Astrocyte (in vitro differentiated cells and primary cell): Measurements from ENCODE around the gene AAGAB. TPM values are rescaled to one million over a fixed set of nuclear protein-coding genes. Genes with fewer than 3 reads are reported as not detected.

ENCODE experiments used
- DNase-seq: peaks from one replicate; pipeline ENCODE4 v3.0.0-alpha.2; 2010; ENCODE audit warnings: low read depth
- FAIRE-seq: peaks from 2 replicates; lab custom pipeline; 2011; peaks lifted over from hg19 to GRCh38; lab: Jason Lieb, UNC
- H2AFZ ChIP-seq: 2 replicates; pipeline ENCODE4 v1.6.0; 2012; ENCODE audit warnings: low read depth, low read length, inconsistent platforms
- H3K27ac ChIP-seq: 2 replicates; pipeline ENCODE4 v1.5.1; 2011; ENCODE audit warnings: low read depth, low read length, inconsistent platforms
- H3K27me3 ChIP-seq: 2 replicates; pipeline ENCODE4 v1.6.0; 2011; ENCODE audit warnings: low read length, inconsistent platforms; ENCODE audit not compliant: insufficient read depth
- H3K36me3 ChIP-seq: 2 replicates; pipeline ENCODE4 v1.5.1; 2011; ENCODE audit warnings: low read length, inconsistent platforms; ENCODE audit not compliant: insufficient read depth
- H3K4me1 ChIP-seq: 2 replicates; pipeline ENCODE4 v1.5.1; 2011; ENCODE audit warnings: low read length, inconsistent platforms; ENCODE audit not compliant: insufficient read depth
- H3K4me2 ChIP-seq: 2 replicates; pipeline ENCODE4 v1.6.0; 2012; ENCODE audit warnings: low read length, inconsistent platforms
- H3K4me3 ChIP-seq: 2 replicates; pipeline ENCODE4 v1.5.1; 2011; ENCODE audit warnings: low read depth, mild to moderate bottlenecking, low read length, inconsistent platforms; ENCODE audit not compliant: insufficient read depth
- H3K79me2 ChIP-seq: 2 replicates; pipeline ENCODE4 v1.6.0; 2012; ENCODE audit warnings: mild to moderate bottlenecking, low read length, inconsistent platforms; ENCODE audit not compliant: insufficient read depth
- H3K9ac ChIP-seq: 2 replicates; pipeline ENCODE4 v1.6.0; 2012; ENCODE audit warnings: mild to moderate bottlenecking, low read length, inconsistent platforms
- H3K9me3 ChIP-seq: 2 replicates; pipeline ENCODE4 v1.5.1; 2012; ENCODE audit warnings: low read depth, mild to moderate bottlenecking, low read length, inconsistent platforms; ENCODE audit not compliant: insufficient read depth
- H4K20me1 ChIP-seq: 2 replicates; pipeline ENCODE4 v1.6.0; 2012; ENCODE audit warnings: low read length, inconsistent platforms; ENCODE audit not compliant: insufficient read depth
- H3K27ac Mint-ChIP-seq: one replicate; pipeline ENCODE4 v1.8.0; 2021; ENCODE audit warnings: mild to moderate bottlenecking, mixed read lengths; ENCODE audit not compliant: unreplicated experiment
- H3K27me3 Mint-ChIP-seq: one replicate; pipeline ENCODE4 v1.8.0; 2021; ENCODE audit warnings: low read depth, mixed read lengths; ENCODE audit not compliant: unreplicated experiment
- H3K36me3 Mint-ChIP-seq: one replicate; pipeline ENCODE4 v1.8.0; 2021; ENCODE audit warnings: low read depth, mixed read lengths; ENCODE audit not compliant: unreplicated experiment
- H3K4me1 Mint-ChIP-seq: one replicate; pipeline ENCODE4 v1.8.0; 2021; ENCODE audit warnings: low read depth, mixed read lengths; ENCODE audit not compliant: unreplicated experiment
- H3K4me3 Mint-ChIP-seq: one replicate; pipeline ENCODE4 v1.8.0; 2021; ENCODE audit warnings: mild to moderate bottlenecking, moderate library complexity, mixed read lengths; ENCODE audit not compliant: unreplicated experiment
- H3K9me3 Mint-ChIP-seq: one replicate; pipeline ENCODE4 v1.8.0; 2021; ENCODE audit warnings: mild to moderate bottlenecking, mixed read lengths; ENCODE audit not compliant: unreplicated experiment
- EZH2 ChIP-seq: IDR thresholded peaks from 2 replicates; pipeline ENCODE4 v1.6.1; 2012; ENCODE audit warnings: mild to moderate bottlenecking, low read length, inconsistent platforms; ENCODE audit not compliant: insufficient read depth
- total RNA-seq: library from RNA; stranded (reverse); gene quantifications from 2 replicates; pipeline ENCODE4 v1.2.1, GENCODE V29; 2021
- TF ChIP-seq, protein P1 (sequence below): IDR thresholded peaks from 2 replicates; pipeline ENCODE4 v1.5.1; 2011; ENCODE audit warnings: low read depth, mild to moderate bottlenecking, inconsistent platforms, low read length, moderate library complexity; ENCODE audit not compliant: insufficient read depth

Gene AAGAB
- total RNA-seq, 1 donor from 2014 or later, result 52.2 TPM

- H3K4me1 Mint-ChIP-seq, result peaks cover 3% of the 10 kb centered on the region
- Histone ChIP-seq H3K27me3 (no peaks in the 10 kb centered on the region), H2AFZ (no peak overlapping the region), H3K36me3 (no peaks in the 10 kb centered on the region), H3K79me2 (no peaks in the 10 kb centered on the region), H3K4me1 (no peaks in the 10 kb centered on the region), H4K20me1 (no peaks in the 10 kb centered on the region), H3K4me2 (no peak overlapping the region), H3K27ac (no peak overlapping the region), H3K9ac (no peak overlapping the region), H3K4me3 (no peak overlapping the region), H3K9me3 (no peaks in the 10 kb centered on the region)
- H3K36me3 Mint-ChIP-seq, result peaks cover 3% of the 10 kb centered on the region
- FAIRE-seq, result no peak
- H3K9me3 Mint-ChIP-seq, result peaks cover 3% of the 10 kb centered on the region
- TF ChIP-seq, protein P1, sequence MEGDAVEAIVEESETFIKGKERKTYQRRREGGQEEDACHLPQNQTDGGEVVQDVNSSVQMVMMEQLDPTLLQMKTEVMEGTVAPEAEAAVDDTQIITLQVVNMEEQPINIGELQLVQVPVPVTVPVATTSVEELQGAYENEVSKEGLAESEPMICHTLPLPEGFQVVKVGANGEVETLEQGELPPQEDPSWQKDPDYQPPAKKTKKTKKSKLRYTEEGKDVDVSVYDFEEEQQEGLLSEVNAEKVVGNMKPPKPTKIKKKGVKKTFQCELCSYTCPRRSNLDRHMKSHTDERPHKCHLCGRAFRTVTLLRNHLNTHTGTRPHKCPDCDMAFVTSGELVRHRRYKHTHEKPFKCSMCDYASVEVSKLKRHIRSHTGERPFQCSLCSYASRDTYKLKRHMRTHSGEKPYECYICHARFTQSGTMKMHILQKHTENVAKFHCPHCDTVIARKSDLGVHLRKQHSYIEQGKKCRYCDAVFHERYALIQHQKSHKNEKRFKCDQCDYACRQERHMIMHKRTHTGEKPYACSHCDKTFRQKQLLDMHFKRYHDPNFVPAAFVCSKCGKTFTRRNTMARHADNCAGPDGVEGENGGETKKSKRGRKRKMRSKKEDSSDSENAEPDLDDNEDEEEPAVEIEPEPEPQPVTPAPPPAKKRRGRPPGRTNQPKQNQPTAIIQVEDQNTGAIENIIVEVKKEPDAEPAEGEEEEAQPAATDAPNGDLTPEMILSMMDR, result no peak
- no peak for TF ChIP-seq EZH2
- no peak for DNase-seq
- H3K4me3 Mint-ChIP-seq, result no peak overlapping the region
- H3K27me3 Mint-ChIP-seq, result peaks cover 4% of the 10 kb centered on the region
- no peak overlapping the region for H3K27ac Mint-ChIP-seq
Measured at GRCh38 chr15:67280217-67280616, 25.8 kb upstream of the AAGAB start.

- H3K4me1 Mint-ChIP-seq, result peaks cover 3% of the 10 kb centered on the region
- H3K36me3 Mint-ChIP-seq, result no peaks in the 10 kb centered on the region
- H3K27me3 Mint-ChIP-seq, result peaks cover 4% of the 10 kb centered on the region
- H2AFZ ChIP-seq, result no peak overlapping the region
- no peak overlapping the region for H3K4me3 Mint-ChIP-seq
- no peak overlapping the region for H3K27ac Mint-ChIP-seq
- no peak overlapping the region for H3K4me3 ChIP-seq
- FAIRE-seq (no peak), DNase-seq (no peak)
- TF ChIP-seq, protein P1, result no peak
- no peak for TF ChIP-seq EZH2
- no peak overlapping the region for H3K27ac ChIP-seq
- no peaks in the 10 kb centered on the region for H3K9me3 ChIP-seq
- H3K9me3 Mint-ChIP-seq, result peaks cover 6% of the 10 kb centered on the region
- no peaks in the 10 kb centered on the region for H3K27me3 ChIP-seq
- no peak overlapping the region for H3K4me2 ChIP-seq
- H3K79me2 ChIP-seq, result no peaks in the 10 kb centered on the region
- H3K4me1 ChIP-seq, result no peaks in the 10 kb centered on the region
- no peaks in the 10 kb centered on the region for H4K20me1 ChIP-seq
- no peaks in the 10 kb centered on the region for H3K36me3 ChIP-seq
- no peak overlapping the region for H3K9ac ChIP-seq
Measured at GRCh38 chr15:67276666-67277065, 22.2 kb upstream of the AAGAB start.

DNA sequence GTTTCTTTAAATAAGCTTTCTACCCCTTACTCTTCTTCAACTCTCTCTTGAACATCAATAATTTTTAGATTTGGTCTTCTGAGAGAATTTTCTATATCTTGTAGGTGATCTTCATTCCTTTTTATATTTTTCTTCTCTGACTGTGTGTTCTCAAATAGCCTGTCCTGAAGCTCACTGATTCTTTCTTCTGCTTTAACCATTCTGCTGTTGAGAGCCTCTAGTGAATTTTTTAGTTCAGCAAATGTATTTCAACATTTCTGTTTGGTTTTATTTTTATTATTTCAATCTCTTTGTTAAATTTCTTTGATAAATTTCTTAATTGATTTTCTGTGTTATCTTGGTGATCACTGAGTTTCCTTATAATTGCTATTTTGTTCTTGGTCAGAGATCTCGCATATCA, 19.8 kb upstream of the AAGAB start:
- Mint-ChIP-seq H3K4me3 (no peak overlapping the region), H3K4me1 (no peaks in the 10 kb centered on the region), H3K27me3 (peaks cover 4% of the 10 kb centered on the region), H3K27ac (no peak overlapping the region), H3K9me3 (peaks cover 9% of the 10 kb centered on the region), H3K36me3 (no peaks in the 10 kb centered on the region)
- Histone ChIP-seq H3K9ac (no peak overlapping the region), H3K4me1 (no peaks in the 10 kb centered on the region), H3K4me2 (no peak overlapping the region), H3K27ac (no peak overlapping the region), H3K9me3 (no peaks in the 10 kb centered on the region), H3K27me3 (no peaks in the 10 kb centered on the region), H4K20me1 (no peaks in the 10 kb centered on the region), H3K36me3 (no peaks in the 10 kb centered on the region), H3K4me3 (no peak overlapping the region), H2AFZ (no peak overlapping the region), H3K79me2 (no peaks in the 10 kb centered on the region)
- TF ChIP-seq, protein P1, result no peak
- no peak for TF ChIP-seq EZH2
- no peak for DNase-seq
- FAIRE-seq, result no peak
